Astrocyte of the spinal cord (primary cell): ENCODE data around the gene POLR1E.

ENCODE experiments used
- DNase-seq: peaks from one replicate; pipeline ENCODE4 v3.0.0; 2011; ENCODE audit warnings: low read depth, low spot score
- H3K4me3 ChIP-seq: 2 replicates; pipeline ENCODE4 v1.5.1; 2011; ENCODE audit warnings: low read depth, mild to moderate bottlenecking, low read length, moderate library complexity
- in situ Hi-C: cut with HindIII; loops from 2 replicates; pipeline ENCODE4 v1.10.0; 2017; ENCODE audit warnings: low sequenced_read_pairs
- TF ChIP-seq, protein P1 (sequence below): IDR thresholded peaks from 2 replicates; pipeline ENCODE4 v1.5.1; 2012; ENCODE audit warnings: low read depth, mild to moderate bottlenecking, low read length, inconsistent platforms

POLR1E gene

DNA sequence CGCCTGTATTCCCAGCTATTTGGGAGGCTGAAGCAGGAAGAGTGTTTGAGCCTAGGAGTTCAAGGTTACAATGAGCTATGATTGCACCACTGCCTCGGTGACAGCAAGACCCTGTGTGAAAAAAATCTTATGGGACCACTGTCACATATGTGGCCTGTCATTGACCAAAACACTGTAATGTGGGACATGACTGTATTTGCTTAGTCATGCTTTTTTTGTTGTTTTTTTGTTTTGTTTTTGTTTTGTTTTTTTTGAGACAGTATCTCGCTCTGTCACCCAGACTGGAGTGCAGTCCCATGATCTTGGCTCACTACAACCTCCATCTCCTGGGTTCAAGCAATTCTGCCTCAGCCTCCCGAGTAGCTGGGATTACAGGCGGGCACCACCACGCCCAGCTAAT, 13.5 kb downstream of the POLR1E start:
- in situ Hi-C loops: no loop called here
- no peak overlapping the region for H3K4me3 ChIP-seq
- TF ChIP-seq, protein P1, sequence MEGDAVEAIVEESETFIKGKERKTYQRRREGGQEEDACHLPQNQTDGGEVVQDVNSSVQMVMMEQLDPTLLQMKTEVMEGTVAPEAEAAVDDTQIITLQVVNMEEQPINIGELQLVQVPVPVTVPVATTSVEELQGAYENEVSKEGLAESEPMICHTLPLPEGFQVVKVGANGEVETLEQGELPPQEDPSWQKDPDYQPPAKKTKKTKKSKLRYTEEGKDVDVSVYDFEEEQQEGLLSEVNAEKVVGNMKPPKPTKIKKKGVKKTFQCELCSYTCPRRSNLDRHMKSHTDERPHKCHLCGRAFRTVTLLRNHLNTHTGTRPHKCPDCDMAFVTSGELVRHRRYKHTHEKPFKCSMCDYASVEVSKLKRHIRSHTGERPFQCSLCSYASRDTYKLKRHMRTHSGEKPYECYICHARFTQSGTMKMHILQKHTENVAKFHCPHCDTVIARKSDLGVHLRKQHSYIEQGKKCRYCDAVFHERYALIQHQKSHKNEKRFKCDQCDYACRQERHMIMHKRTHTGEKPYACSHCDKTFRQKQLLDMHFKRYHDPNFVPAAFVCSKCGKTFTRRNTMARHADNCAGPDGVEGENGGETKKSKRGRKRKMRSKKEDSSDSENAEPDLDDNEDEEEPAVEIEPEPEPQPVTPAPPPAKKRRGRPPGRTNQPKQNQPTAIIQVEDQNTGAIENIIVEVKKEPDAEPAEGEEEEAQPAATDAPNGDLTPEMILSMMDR: no peak
- no peak for DNase-seq

DNA sequence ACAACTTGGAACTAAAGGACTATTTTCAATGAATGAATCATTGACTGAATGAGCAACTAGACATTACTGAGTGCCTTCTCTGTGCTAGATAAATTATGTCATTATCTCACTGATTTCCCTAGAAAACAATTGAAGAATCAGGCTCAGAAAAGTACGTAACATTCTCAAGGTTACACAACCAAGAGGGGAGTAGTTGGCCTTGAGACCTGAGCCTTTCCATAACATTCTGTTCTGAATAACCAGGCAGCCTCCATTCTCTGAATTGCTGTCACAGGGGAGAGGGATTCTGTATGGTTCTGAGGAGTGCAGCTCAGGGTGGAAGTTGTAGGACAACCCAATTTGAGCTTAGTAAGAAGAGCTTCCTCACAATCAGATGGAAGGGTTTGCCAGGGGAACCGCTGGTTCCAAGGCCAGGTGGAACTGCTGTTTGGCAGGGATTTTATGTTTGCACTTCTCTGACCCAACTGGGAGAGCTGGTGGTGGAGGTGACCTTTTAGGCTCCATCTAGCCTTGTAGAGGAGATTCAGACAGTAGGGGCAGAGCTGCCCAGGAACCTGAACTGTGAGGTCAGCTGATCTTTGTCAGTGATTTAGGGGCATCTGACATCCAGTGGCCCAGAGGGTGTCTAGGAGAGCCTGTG, 16.3 kb downstream of the POLR1E start:
- DNase-seq: no peak
- in situ Hi-C loops: no loop called here
- H3K4me3 ChIP-seq: no peak overlapping the region
- TF ChIP-seq, protein P1: no peak

DNA sequence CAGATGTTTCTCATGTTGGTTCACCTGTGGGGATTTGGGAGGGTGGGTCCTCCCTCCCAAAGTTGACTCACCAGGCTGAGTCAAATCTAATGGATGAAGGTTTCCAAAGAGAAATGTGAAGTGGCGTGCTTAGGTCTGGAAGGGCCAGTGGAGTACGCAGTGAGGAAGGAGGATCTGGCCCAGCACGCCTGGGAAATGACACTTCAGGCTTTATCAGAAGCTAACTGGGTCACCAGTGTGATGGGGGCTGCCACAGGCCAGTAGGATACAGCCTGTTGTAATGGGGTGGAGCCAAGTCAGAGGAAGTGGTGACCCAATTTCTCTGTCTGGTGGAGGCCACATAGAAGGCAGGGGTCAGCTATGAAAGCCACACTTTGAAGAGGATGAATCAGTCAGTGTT, 18.0 kb downstream of the POLR1E start:
- in situ Hi-C loops: no loop called here
- TF ChIP-seq, protein P1: no peak
- no peak for DNase-seq
- H3K4me3 ChIP-seq: no peak overlapping the region

DNA sequence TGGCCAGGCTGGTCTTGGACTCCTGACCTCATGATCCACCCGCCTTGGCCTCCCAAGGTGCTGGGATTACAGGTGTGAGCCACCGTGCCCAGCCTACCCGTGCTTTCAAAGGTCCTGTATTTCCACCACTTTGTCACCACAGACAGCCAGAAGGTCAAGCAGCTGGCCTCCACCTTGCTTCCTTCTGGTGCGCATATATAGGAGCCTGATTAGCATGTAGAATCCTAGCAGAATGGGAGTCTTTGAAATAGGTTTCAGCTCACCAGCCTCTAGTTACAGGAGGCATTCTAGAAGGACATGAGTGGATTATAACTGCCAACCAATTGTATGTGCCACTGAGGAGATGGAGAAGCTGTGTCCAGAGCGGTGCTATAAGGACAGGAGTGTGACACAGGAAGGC, 18.9 kb downstream of the POLR1E start:
- no peak overlapping the region for H3K4me3 ChIP-seq

DNA sequence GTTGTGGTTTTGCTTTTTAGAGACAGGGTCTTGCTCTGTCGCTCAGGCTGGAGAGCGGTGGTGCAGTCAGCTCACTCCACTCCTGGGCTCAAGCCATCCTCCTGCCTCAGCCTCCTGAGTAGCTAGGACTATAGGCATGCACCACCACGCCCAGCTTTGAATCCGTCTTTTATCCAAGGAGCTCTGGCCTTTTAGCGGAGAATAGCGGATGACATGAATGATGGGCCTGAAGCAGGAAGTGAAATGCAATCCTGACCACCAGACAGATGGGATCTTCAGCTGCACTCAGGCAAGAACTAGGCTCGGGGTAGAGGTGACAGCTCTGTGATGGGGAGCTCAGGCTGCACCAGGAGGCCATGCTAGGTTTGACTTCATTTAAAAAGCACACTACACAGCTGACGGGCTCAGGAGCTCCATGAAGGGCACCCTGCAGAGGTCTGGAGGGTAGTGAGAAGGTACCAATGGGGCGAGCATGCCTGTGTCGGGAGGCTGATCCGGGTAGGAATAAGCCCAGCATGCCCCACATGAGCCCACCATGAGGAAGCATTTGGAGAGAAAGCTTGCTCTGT, 21.9 kb downstream of the POLR1E start:
- TF ChIP-seq, protein P1: no peak
- in situ Hi-C loops: no loop called here
- no peak for DNase-seq
- H3K4me3 ChIP-seq: no peak overlapping the region

More for the DNA sequence above, 18.9 kb downstream of the POLR1E start:
- no peak for DNase-seq
- TF ChIP-seq, protein P1: no peak
- in situ Hi-C loops: no loop called here

DNA sequence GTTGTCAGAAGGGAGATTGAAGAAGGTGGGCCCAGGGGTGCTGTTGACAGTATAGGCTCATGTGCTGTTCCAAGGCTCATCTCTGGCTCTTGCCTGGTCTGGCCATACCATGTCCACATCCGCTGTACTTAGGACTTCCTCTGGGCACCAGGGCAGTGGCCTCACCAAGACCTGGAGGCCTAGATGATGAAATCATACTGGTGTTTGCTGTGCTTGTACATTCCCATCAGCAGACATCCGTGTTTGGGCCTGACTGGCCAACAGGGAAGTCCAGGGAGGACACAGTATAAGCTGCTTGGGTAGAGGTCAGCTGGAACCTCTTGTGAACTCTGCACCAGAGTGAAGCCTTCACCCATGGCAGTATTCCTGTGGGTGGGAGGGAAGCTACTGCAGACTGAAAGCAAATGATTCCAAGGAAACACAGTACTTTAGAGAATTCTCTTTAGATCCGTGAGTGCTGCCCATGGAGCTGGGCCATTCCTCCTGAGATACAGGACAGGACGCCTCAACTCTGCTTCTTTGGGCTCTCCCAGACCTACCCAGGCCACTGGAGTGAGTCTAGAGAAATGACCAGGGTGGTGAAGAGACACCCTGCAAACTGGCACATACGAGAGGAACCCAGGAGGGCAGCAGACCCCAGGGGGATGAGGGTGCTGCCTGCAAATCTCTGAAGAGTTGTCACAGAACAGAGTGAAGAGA, 22.5 kb downstream of the POLR1E start:
- H3K4me3 ChIP-seq: no peak overlapping the region
- TF ChIP-seq, protein P1: no peak
- in situ Hi-C loops: no loop called here

More for the DNA sequence above, 22.5 kb downstream of the POLR1E start:
- DNase-seq: no peak
